GM12865 (cell line): ENCODE data around the gene BANP.
"Not testable (repeated sequence)": the region's sequence is repeated elsewhere in the genome, so short reads cannot be mapped to it uniquely, and the experiment has no call there.

ENCODE experiments used
- DNase-seq: peaks from one replicate; pipeline ENCODE4 v3.0.0; 2010; ENCODE audit warnings: low read depth
- H3K4me3 ChIP-seq: 2 replicates; pipeline ENCODE4 v1.5.1; 2011; ENCODE audit warnings: mild to moderate bottlenecking, low read depth, low read length, control low read depth
- CTCF ChIP-seq: IDR thresholded peaks from 2 replicates; pipeline ENCODE4 v1.5.1; 2011; ENCODE audit warnings: low read length, control low read depth, low read depth, inconsistent platforms; ENCODE audit not compliant: insufficient read depth; ENCODE audit errors: missing control alignments

The BANP gene

GRCh38 chr16:88017587-88018101 is 66.4 kb downstream of the BANP start:
- TF ChIP-seq CTCF: no peak
- DNase-seq: no peak
- H3K4me3 ChIP-seq: no peak overlapping the region

GRCh38 chr16:88018382-88018781 is 67.1 kb downstream of the BANP start:
- not testable (repeated sequence) for H3K4me3 ChIP-seq, DNase-seq

GRCh38 chr16:88019041-88019820 is 68.0 kb downstream of the BANP start:
- H3K4me3 ChIP-seq, DNase-seq: not testable (repeated sequence)

- TF ChIP-seq CTCF: no peak
- H3K4me3 ChIP-seq: no peak overlapping the region
- no peak for DNase-seq
These were observed 68.7 kb downstream of the BANP start for GRCh38 chr16:88019821-88020515.

GRCh38 chr16:88020516-88020885 is 69.3 kb downstream of the BANP start:
- H3K4me3 ChIP-seq: no peak overlapping the region
- no peak for TF ChIP-seq CTCF
- DNase-seq: no peak

GRCh38 chr16:88021041-88021970 is 70.1 kb downstream of the BANP start:
- not testable (repeated sequence) for DNase-seq, H3K4me3 ChIP-seq

GRCh38 chr16:88022076-88023042 is 71.1 kb downstream of the BANP start:
- no peak overlapping the region for H3K4me3 ChIP-seq
- DNase-seq: no peak

More at GRCh38 chr16:88022076-88023042, 71.1 kb downstream of the BANP start:
- no peak for TF ChIP-seq CTCF
